Lower leg skin (tissue), 3 donors: Measurements from ENCODE around the gene LUZP1.

Experiments
- CTCF ChIP-seq, 3 donors: fragments of 450-650 bp; IDR thresholded peaks; one replicate each; pipeline ENCODE4 v1.5.1; 2016; ENCODE audit warnings: antibody characterized with exemption in 3 of 3, mild to moderate bottlenecking in 3 of 3, moderate library complexity in 2 of 3
- POLR2A ChIP-seq, 2 donors: fragments of 450-650 bp; IDR thresholded peaks; one replicate each; pipeline ENCODE4 v1.6.1; 2016 to 2017; ENCODE audit warnings: antibody characterized with exemption in 2 of 2, mild to moderate bottlenecking in 1 of 2, moderate library complexity in 1 of 2

- TF ChIP-seq CTCF (IDR thresholded peaks at IDR 0.05) = no peak
- no peak for TF ChIP-seq POLR2A (IDR thresholded peaks at IDR 0.05)
Observed at GRCh38 chr1:23209770-23210169, 41.1 kb upstream of the LUZP1 start.
